HG03095 (cell line): ENCODE data around the gene ASTN2.

Experiments used
- ATAC-seq: cut with Tn5 transposase; IDR thresholded peaks from one replicate; pipeline ENCODE4 v1.9.1; 2021; ENCODE audit warnings: moderate library complexity; ENCODE audit not compliant: unreplicated experiment

Gene ASTN2

GRCh38 chr9:117414220-117414905 is 494 bp downstream of the ASTN2 start:
- ATAC-seq: no peak

- no peak for ATAC-seq
These were observed 1.3 kb downstream of the ASTN2 start for GRCh38 chr9:117413346-117414219.

DNA sequence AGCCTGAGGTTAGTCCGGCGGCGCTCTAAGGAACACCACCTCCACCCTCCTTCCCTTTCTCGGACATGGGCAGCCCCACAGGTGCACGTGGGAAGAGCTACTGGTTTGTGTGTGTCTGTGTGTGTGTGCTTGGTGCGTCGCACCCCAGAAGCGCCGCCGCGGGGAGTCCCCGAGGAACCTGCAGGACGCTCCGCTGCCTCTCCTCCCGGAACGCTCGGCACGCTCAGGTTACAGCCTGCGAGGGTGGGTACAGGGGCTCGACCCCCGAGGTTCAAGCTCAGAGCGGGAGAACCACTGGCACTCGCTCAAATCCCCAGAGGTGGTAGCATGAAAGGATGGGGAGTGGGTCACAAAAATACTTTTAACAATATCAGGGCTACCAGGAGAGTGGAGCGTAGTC is 2.0 kb downstream of the ASTN2 start:
- no peak for ATAC-seq

DNA sequence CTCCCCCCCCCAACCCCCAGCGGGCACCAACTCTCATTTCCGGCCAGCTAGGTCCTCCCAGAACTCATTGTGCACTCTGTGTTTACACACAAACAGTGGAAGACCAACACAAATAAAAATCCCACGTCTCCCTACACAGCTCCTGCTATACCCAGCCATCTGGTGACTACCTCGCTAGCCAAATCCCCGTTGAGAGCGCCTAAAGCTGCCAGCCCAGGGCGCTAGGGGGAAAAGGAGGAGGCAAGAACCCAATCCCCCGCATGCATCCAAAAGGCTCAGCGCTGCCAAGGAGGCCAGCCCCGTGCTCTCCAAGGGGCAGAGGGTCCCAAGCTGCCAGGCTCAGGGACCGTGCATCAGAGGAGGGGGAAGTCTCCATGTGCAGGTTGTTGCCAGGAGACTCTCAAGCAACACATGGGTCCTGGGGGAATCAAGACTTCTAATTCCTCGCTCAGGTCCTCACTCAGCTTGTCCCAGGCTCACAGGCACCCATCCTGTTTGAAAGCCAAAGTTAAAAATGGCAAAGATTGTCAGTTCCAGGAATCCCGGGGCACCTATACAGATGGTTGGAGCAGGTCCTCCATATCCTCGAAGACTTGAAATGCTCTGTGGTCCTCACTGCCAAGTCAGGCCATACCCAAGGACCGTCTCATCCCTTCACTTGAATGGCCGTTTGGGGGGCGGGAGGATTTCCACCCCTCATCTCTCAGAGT is 2.7 kb downstream of the ASTN2 start:
- no peak for ATAC-seq

DNA sequence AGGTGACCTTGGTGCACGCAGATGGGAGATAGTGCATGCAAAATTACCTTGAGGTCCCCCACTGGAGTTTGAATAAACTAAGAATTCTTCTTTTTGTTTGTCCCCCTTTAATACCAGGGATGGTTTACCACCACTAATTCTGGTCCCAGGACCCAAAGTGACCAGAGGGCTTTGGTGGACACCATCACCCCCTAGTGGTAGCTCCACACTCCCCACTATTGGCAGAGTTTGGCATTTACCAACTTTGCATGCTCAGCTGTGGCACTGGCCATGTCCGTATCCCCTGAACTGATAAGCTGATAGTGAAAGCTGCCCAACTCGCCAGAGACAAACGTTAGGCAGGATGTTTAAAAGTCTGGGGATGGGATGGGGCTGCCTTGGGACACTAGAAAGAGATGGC is 3.3 kb downstream of the ASTN2 start:
- no peak for ATAC-seq

DNA sequence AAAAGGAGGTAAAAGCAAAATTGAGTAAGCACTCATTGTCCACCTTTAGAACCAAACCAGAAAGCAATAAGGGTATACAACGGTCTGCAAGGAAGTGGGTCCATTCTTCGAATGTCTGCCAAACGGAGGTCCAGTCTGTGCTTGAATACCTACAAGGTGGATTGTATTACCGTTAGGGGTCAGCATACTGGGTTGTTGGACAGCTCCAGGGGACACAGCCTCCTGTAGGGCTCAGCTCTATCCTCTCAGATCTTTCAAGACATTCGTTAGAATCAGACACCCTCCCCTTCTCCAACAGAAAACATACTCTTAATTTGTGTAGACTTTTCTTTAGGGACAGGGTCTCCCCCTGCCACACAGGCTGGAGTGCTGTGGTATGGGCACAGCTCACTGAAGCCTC is 5.5 kb downstream of the ASTN2 start:
- ATAC-seq: no peak

DNA sequence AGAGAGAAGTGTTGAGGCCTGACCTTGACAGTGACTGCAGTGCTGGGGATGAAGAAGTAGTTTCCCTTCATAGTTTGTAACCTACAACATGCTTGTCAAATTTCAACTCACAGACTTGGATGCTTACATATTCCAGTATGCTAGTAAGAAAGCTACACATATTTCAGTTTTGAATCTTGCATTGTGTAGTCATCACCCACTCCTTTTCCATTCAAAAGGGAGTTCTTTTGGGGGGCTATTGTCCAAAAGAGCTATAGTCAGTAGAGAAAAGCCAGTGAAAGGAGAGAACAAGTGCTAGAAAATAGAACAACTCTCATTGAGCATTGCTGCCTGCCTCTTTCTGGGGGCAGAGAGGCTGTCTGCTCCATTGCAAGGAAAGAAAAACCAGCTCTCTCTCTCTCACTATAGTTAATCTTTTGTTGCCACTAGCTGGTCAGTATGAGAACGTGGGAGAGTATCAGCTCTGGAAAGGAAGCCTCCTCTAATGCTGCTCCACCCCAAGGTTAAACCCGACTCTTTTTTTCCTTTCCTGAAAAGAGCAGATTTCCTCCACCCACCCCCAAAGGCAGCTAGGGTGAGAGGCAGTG is 7.3 kb downstream of the ASTN2 start:
- ATAC-seq: no peak

DNA sequence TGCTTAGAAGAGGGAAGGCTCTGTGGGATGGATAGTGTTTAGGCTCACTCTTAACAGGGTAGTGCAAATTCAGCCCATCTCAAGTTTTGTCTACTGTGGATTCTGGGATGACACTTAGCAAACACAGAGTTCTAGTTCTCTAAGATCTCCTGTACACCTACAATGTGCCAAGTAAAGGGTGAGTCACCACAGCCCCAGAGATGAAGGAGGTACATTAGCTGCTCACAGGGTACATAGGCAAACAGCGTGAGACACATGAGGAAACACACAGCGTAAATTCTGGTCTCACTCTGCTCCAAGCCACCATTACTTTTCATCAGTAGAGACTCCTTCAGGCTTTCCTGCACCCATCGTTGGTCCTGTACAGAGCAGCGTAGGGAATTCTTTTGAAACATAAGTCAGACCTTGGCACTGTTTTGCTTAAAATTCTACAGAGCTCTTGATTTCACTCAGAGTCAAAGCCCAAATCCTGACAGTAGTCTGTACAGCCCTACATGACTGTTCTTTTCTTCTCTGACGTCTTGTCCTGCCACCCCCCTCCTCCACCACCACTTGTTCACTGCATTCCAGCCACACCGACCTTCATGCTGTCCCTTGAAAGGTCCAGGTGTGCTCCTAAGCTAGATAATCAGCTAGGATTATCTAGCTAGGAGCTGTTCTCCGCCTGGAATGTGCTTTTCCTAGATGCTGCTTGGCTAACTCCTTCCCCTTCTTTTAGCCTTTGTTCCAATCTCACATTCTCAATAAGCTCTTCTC is 8.7 kb downstream of the ASTN2 start:
- no peak for ATAC-seq

GRCh38 chr9:117403848-117404247 is 11.0 kb downstream of the ASTN2 start:
- no peak for ATAC-seq

DNA sequence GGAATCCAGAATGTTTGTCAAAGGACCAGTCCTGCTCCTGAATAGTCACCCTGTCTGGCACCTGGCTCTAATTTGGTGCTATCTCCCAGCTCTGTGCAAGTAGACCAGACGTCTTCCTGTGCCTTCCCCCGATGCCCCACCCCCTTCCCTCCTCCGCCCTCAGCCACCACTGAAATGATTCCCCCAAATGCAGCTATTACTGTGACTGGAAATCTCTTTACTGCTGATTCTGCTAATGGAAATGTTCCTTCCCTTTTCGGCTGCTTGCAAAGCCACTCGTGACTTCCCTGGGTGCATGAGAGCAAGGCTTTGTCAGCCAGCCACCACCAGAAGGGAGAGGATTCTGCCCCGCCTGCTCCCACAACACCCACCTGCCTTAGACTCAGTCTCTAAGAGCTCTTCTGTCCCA is 11.4 kb downstream of the ASTN2 start:
- no peak for ATAC-seq

DNA sequence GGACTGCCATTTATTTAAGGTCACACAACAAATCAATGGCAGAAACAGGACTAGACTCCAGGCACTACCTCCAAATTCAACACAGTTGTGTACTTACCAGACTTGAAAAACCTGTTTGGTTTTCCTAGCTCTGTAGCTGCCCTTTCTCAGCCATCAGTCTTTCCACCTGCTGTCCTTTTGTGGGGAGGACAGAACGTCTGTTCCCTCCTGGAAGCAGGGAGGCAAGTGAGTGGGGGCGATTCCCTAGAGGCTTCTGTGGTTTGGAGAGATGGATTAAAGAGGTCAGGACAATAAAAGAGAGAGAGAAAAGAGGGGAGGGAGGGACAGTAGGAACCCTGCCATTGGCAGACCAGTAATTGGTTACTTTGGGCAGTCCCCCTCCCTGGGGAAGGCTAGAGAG is 14.7 kb downstream of the ASTN2 start:
- no peak for ATAC-seq

- no peak for ATAC-seq
These were observed 19.7 kb downstream of the ASTN2 start for GRCh38 chr9:117395151-117395650.

GRCh38 chr9:117394655-117395054 is 20.2 kb downstream of the ASTN2 start:
- ATAC-seq: no peak

GRCh38 chr9:117392992-117393391 is 21.9 kb downstream of the ASTN2 start:
- no peak for ATAC-seq

DNA sequence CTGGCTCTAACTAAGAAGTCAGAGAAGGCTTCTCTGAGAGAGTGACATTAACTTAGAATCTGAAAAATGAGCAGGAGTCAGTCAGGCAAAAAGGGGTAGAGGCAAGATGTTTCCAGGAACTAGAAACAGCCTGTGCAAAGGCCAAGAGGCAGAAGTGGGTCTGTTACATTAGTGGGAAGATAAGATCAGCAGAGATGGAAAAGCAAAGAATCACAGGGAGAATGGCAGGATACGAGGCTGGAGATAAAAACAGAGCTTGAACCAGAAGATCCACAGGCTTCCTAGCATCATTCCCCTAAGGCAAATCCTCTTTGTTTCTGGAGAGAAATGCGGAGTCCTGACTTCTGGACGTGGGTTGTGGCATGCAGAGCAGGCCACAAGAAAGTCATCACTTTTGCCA is 27.4 kb downstream of the ASTN2 start:
- ATAC-seq: no peak

DNA sequence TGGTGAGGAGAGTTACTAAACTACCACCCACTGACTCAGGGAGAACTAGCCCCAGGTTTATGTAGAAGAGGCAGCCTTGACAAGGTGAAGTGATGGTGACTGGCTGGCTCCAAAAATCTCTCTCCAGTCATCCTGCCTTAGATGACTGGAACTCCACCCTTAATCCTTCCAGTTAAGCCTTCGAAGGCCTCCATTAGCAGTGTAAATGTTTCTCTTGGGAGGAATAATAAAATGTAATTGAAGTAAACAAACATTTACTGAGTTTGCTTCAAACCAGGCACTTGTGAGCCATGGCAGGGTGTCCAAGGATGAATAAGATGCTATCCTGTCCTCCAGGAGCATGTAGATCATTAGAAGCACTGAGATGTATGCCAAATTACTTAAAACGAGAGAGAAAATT is 35.5 kb downstream of the ASTN2 start:
- ATAC-seq: no peak

GRCh38 chr9:117377046-117377445 is 37.8 kb downstream of the ASTN2 start:
- no peak for ATAC-seq

DNA sequence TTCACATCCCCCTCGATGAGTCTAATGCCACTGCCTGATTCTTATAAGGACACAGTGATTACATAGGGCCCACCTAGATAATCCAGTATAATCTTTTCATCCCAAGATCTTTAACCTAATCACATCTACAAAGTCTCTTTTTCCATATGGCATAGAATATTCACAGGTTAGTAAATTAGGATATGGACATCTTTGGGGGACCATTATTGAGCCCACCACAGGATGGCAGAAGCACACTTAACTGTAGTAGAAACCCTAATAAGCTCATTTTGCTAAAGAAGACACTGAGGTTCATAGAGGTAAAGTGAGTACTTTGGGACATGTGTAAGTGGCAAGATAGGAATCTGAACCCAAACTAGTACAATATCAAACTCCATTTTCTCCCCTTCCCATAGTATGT is 38.9 kb downstream of the ASTN2 start:
- no peak for ATAC-seq

GRCh38 chr9:117374076-117374725 is 40.7 kb downstream of the ASTN2 start:
- ATAC-seq: no peak

GRCh38 chr9:117368684-117369230 is 46.1 kb downstream of the ASTN2 start:
- ATAC-seq: no peak
